Prostate gland (tissue), 2 donors: ENCODE results near the gene RGS17. TPM values are rescaled to one million over a fixed set of nuclear protein-coding genes. Genes with fewer than 3 reads are reported as not detected.

Source experiments
- DNase-seq: peaks from one replicate; pipeline ENCODE4 v3.0.0-alpha.2; 2019; ENCODE audit warnings: low spot score
- H3K27ac ChIP-seq, 2 donors: fragments of 200-600 bp; sonication (generic); 2 replicates each; pipeline ENCODE4 v1.5.1; 2017 to 2019
- H3K27me3 ChIP-seq: fragments of 200-600 bp; sonication (generic); replicated peaks from 2 replicates; pipeline ENCODE4 v1.5.1; 2019; ENCODE audit not compliant: insufficient read depth
- H3K36me3 ChIP-seq, 2 donors: fragments of 200-600 bp; sonication (generic); 1 replicate in 1 of 2; 2 replicates in 1 of 2; pipeline versions ENCODE4 v1.5.1 to v1.8.1; 2017 to 2019
- H3K4me1 ChIP-seq: fragments of 200-600 bp; sonication (generic); replicated peaks from 2 replicates; pipeline ENCODE4 v1.5.1; 2019
- H3K4me3 ChIP-seq, 2 donors: fragments of 200-600 bp; sonication (generic); 2 replicates each; pipeline ENCODE4 v1.5.1; 2017 to 2019
- H3K9me3 ChIP-seq: fragments of 200-600 bp; sonication (generic); 2 replicates; pipeline ENCODE4 v1.5.1; 2017
- POLR2A ChIP-seq: fragments of 450-650 bp; IDR thresholded peaks from one replicate; pipeline ENCODE4 v1.6.1; 2016; ENCODE audit warnings: antibody characterized with exemption, mild to moderate bottlenecking
- POLR2AphosphoS5 ChIP-seq: sonication (generic); formaldehyde crosslinking; IDR thresholded peaks from one replicate; pipeline ENCODE4 v1.6.1; 2017; ENCODE audit warnings: antibody characterized with exemption
- WGBS: methylation state at CpG from one replicate; pipeline ENCODE4 v1.1.5; 2018; 5-methylcytosine and 5-hydroxymethylcytosine counted together
- intact Hi-C: fragments of 100-400 bp; cut with DNase I; formaldehyde crosslinking; loops from one replicate; pipeline ENCODE4 v1.14.2; 2022
- small RNA-seq, 2 donors: library from RNA; depleted of rRNA; stranded (forward); fragments of <200 nt; gene quantifications; one replicate each; pipeline ENCODE3, GENCODE V24; 2016
- total RNA-seq, 2 donors: library from RNA; depleted of rRNA; stranded (reverse); fragments of >200 nt; gene quantifications; one replicate each; pipeline ENCODE4 v1.1.0, GENCODE V29; 2016
- TF ChIP-seq, protein P1 (sequence below), 4 experiments: fragments of 200-600 bp in 2 of 4; fragments of 450-650 bp in 2 of 4; sonication (generic) in 2 of 4; IDR thresholded peaks; 1 replicate in 3 of 4; 2 replicates in 1 of 4; pipeline ENCODE4 v1.5.1; 2016 to 2019; ENCODE audit warnings: antibody characterized with exemption in 4 of 4, mild to moderate bottlenecking in 2 of 4, moderate library complexity in 2 of 4

Gene RGS17
- total RNA-seq, 2 donors from 2014 or later: 1.6 to 3.3 TPM

DNA sequence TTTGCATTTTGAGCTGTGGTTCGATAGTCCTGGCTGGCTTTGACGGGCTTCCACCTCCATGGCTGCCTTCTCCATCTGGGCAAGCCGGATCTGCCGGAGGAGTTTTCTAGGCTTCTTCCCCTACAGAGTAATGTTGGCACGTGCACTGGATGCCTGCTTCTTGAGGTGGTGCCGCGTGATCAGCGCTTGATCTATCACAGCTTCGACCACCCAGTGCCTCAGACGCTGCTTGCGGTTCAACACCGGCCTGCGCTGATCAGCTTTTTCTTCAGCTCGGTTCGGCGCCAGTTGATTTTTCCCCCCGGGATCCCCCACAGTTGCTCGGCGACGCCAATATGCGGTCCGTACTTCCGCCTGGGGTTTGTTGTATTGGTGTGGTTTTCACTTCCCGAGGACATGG lies 171.7 kb downstream of the RGS17 start:
- Histone ChIP-seq H3K27ac (no peak overlapping the region), H3K36me3 (no peaks in the 10 kb centered on the region), H3K9me3 (no peaks in the 10 kb centered on the region), H3K4me3 (no peak overlapping the region), H3K27me3 (no peaks in the 10 kb centered on the region), H3K4me1 (no peaks in the 10 kb centered on the region)
- WGBS: 91% methylated on average over 24 of the region's 24 CpGs
- DNase-seq: no peak
- no peak for TF ChIP-seq POLR2A
- TF ChIP-seq POLR2AphosphoS5: no peak
- TF ChIP-seq, protein P1, sequence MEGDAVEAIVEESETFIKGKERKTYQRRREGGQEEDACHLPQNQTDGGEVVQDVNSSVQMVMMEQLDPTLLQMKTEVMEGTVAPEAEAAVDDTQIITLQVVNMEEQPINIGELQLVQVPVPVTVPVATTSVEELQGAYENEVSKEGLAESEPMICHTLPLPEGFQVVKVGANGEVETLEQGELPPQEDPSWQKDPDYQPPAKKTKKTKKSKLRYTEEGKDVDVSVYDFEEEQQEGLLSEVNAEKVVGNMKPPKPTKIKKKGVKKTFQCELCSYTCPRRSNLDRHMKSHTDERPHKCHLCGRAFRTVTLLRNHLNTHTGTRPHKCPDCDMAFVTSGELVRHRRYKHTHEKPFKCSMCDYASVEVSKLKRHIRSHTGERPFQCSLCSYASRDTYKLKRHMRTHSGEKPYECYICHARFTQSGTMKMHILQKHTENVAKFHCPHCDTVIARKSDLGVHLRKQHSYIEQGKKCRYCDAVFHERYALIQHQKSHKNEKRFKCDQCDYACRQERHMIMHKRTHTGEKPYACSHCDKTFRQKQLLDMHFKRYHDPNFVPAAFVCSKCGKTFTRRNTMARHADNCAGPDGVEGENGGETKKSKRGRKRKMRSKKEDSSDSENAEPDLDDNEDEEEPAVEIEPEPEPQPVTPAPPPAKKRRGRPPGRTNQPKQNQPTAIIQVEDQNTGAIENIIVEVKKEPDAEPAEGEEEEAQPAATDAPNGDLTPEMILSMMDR (IDR thresholded peaks at IDR 0.05): no peak
- intact Hi-C loops: no loop called here

DNA sequence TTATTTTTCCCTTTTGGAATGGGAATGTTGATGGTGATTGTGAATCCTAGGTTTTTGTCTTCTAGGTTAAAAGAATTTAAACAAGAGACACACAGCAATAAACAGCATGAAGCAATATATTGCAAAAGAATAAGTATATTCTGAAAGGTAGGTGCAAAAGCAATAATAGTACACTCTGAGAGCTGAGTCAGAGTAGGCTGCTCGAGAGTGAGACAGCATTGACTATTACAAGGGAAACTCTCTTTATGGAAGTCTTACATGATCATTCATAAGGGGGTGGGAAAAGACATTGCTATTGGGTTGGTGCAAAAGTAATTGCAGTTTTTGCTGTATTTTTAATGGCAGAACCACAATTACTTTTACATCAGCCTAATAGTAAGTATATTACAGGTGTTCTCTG lies 173.3 kb downstream of the RGS17 start:
- intact Hi-C loops: no loop called here

More for the DNA sequence above, 173.3 kb downstream of the RGS17 start:
- H3K9me3 ChIP-seq: no peaks in the 10 kb centered on the region
- no peak overlapping the region for H3K4me3 ChIP-seq
- no peaks in the 10 kb centered on the region for H3K4me1 ChIP-seq
- no peaks in the 10 kb centered on the region for H3K27me3 ChIP-seq
- no peaks in the 10 kb centered on the region for H3K36me3 ChIP-seq
- no peak overlapping the region for H3K27ac ChIP-seq
- no peak for TF ChIP-seq POLR2A
- TF ChIP-seq, protein P1 (IDR thresholded peaks at IDR 0.05): no peak
- WGBS: 71% methylated on average over 1 of the region's 1 CpG
- DNase-seq: no peak

Small RNA genes lying within 50 kb of the gene (small RNA-seq; reads per million reads assigned to genes)
- gene AL080276.1: 0 reads per million in 2 donors
- gene RNA5SP224: 0 reads per million in 2 donors

Other genes with a start within 250 kb of the RGS17 start
- gene FBXO5, start 148.2 kb downstream of the RGS17 start, total RNA-seq: 1 to 10 TPM; 3.0 to 5.2 TPM
- gene MTRF1L, start 128.6 kb downstream of the RGS17 start, total RNA-seq: 10 to 100 TPM; 10.8 to 14.3 TPM